Measurements from ENCODE around the gene ARID5B.

Gene ARID5B

GRCh38 chr10:62053860-62054259 is 152.4 kb downstream of the ARID5B start:
- no peak for DNase-seq (ENCODE audit: low spot score)

- no peak for DNase-seq (ENCODE audit: low spot score)
These were observed 152.9 kb downstream of the ARID5B start for GRCh38 chr10:62054408-62054807.

- DNase-seq (ENCODE audit: low spot score), result no peak
These were observed 153.3 kb downstream of the ARID5B start for GRCh38 chr10:62054830-62055229.

- no peak for DNase-seq (ENCODE audit: low spot score)
These were observed 154.7 kb downstream of the ARID5B start for GRCh38 chr10:62056219-62056618.

GRCh38 chr10:62056698-62057097 is 155.2 kb downstream of the ARID5B start:
- no peak for DNase-seq (ENCODE audit: low spot score)

- no peak for DNase-seq (ENCODE audit: low spot score)
These were observed 155.9 kb downstream of the ARID5B start for GRCh38 chr10:62057359-62057758.

- DNase-seq (ENCODE audit: low spot score), result no peak
These were observed 156.4 kb downstream of the ARID5B start for GRCh38 chr10:62057850-62058249.

- DNase-seq (ENCODE audit: low spot score), result no peak
These were observed 157.0 kb downstream of the ARID5B start for GRCh38 chr10:62058476-62058875.

- no peak for DNase-seq (ENCODE audit: low spot score)
These were observed 157.4 kb downstream of the ARID5B start for GRCh38 chr10:62058896-62059216.

- no peak for DNase-seq (ENCODE audit: low spot score)
These were observed 157.9 kb downstream of the ARID5B start for GRCh38 chr10:62059217-62059920.

GRCh38 chr10:62062028-62062427 is 160.5 kb downstream of the ARID5B start:
- no peak for DNase-seq (ENCODE audit: low spot score)

- DNase-seq (ENCODE audit: low spot score), result no peak
These were observed 161.4 kb downstream of the ARID5B start for GRCh38 chr10:62062752-62063512.

GRCh38 chr10:62063795-62064472 is 162.4 kb downstream of the ARID5B start:
- no peak for DNase-seq (ENCODE audit: low spot score)

- no peak for DNase-seq (ENCODE audit: low spot score)
These were observed 166.1 kb downstream of the ARID5B start for GRCh38 chr10:62067560-62067959.

- no peak for DNase-seq (ENCODE audit: low spot score)
These were observed 167.0 kb downstream of the ARID5B start for GRCh38 chr10:62068464-62068863.

GRCh38 chr10:62069452-62070178 is 168.1 kb downstream of the ARID5B start:
- DNase-seq (ENCODE audit: low spot score), result no peak

- no peak for DNase-seq (ENCODE audit: low spot score)
These were observed 170.4 kb downstream of the ARID5B start for GRCh38 chr10:62071846-62072281.

GRCh38 chr10:62072901-62073300 is 171.4 kb downstream of the ARID5B start:
- DNase-seq (ENCODE audit: low spot score), result no peak

- DNase-seq (ENCODE audit: low spot score), result no peak
These were observed 171.9 kb downstream of the ARID5B start for GRCh38 chr10:62073429-62073828.

- DNase-seq (ENCODE audit: low spot score), result no peak
These were observed 173.9 kb downstream of the ARID5B start for GRCh38 chr10:62075414-62075813.

- DNase-seq (ENCODE audit: low spot score), result no peak
These were observed 174.4 kb downstream of the ARID5B start for GRCh38 chr10:62075912-62076311.

GRCh38 chr10:62076891-62077290 is 175.4 kb downstream of the ARID5B start:
- no peak for DNase-seq (ENCODE audit: low spot score)

Data from hematopoietic multipotent progenitor cell treated with erythropoietin and hydrocortisone succinate and interleukin-3 and kit ligand, for 17 days (in vitro differentiated cells).